ENCODE data around the gene PCDHA3. TPM values are rescaled to one million over a fixed set of nuclear protein-coding genes. Genes with fewer than 3 reads are reported as not detected.

PCDHA3 gene
- total RNA-seq = under 1 TPM; 0.24 to 0.79 (median 0.50) TPM
- polyA plus RNA-seq = 1 to 10 TPM in 1 of 2 donors, under 1 TPM in 1; 0.27 to 1.2 TPM

- Histone ChIP-seq H3K4me3 (peak within 1 kb of the TSS in 2 of 4 donors; percentile 26 to 31), H3K9me3 (peaks cover 0 to 8% (median 2%) of the 10 kb centered on the region in 4 donors), H3K27me3 (peaks cover 0 to 6% (median 0%) of the 10 kb centered on the region in 4 donors), H3K4me1 (no peaks in the 10 kb centered on the region), H3K27ac (no peak within 1 kb of the TSS), H3K36me3 (no peaks in the 10 kb centered on the region)
- FAIRE-seq (no peak), DNase-seq (no peak), ATAC-seq (peak in 3 of 4 donors; percentile 76 to 89 (median 81))
- intact Hi-C loops (cut with DNase I) = no loop called here
- WGBS, 2 donors = 8 to 14% methylated on average over 29 of the region's 29 CpGs
- no peak for TF ChIP-seq CTCF (IDR thresholded peaks at IDR 0.05)
These were observed at the start of gene PCDHA3 for GRCh38 chr5:140800816-140801493. Gene PCDHA3, plus strand, starts transcription at chr5:140801057.

GRCh38 chr5:140753561-140753960 lies 47.3 kb upstream of the PCDHA3 start:
- DNase-seq = no peak
- intact Hi-C loops (cut with DNase I) = no loop called here
- Histone ChIP-seq H3K36me3 (no peaks in the 10 kb centered on the region), H3K27me3 (no peaks in the 10 kb centered on the region), H3K4me1 (no peaks in the 10 kb centered on the region), H3K27ac (no peak overlapping the region), H3K4me3 (no peak overlapping the region), H3K9me3 (no peaks in the 10 kb centered on the region)
- WGBS, 2 donors = 66 to 82% methylated on average over 5 of the region's 5 CpGs
- no peak for TF ChIP-seq CTCF (IDR thresholded peaks at IDR 0.05)
- no peak for FAIRE-seq
- no peak for ATAC-seq

- WGBS, 2 donors = 76 to 78% methylated on average over 2 of the region's 2 CpGs
- Histone ChIP-seq H3K4me1 (no peaks in the 10 kb centered on the region), H3K9me3 (peaks cover 0 to 6% (median 0%) of the 10 kb centered on the region in 4 donors)
These were observed 36.5 kb upstream of the PCDHA3 start for GRCh38 chr5:140764177-140764973.

GRCh38 chr5:140767444-140767843 lies 33.4 kb upstream of the PCDHA3 start:
- WGBS, 2 donors = 71 to 77% methylated on average over 4 of the region's 4 CpGs
- DNase-seq (no peak), ATAC-seq (no peak), FAIRE-seq (no peak)
- Histone ChIP-seq H3K4me1 (no peaks in the 10 kb centered on the region), H3K4me3 (no peak overlapping the region), H3K9me3 (peaks cover 0 to 10% (median 1%) of the 10 kb centered on the region in 4 donors), H3K27me3 (no peaks in the 10 kb centered on the region), H3K27ac (no peak overlapping the region), H3K36me3 (no peaks in the 10 kb centered on the region)
- no peak for TF ChIP-seq CTCF (IDR thresholded peaks at IDR 0.05)
- intact Hi-C loops (cut with DNase I) = no loop called here

More at GRCh38 chr5:140764177-140764973, 36.5 kb upstream of the PCDHA3 start:
- FAIRE-seq (no peak), DNase-seq (no peak), ATAC-seq (no peak)
- H3K4me3 ChIP-seq = no peak overlapping the region
- H3K36me3 ChIP-seq = no peaks in the 10 kb centered on the region
- no peak for TF ChIP-seq CTCF (IDR thresholded peaks at IDR 0.05)
- H3K27me3 ChIP-seq = no peaks in the 10 kb centered on the region
- intact Hi-C loops (cut with DNase I) = no loop called here
- no peak overlapping the region for H3K27ac ChIP-seq
